DLD1 (cell line): ENCODE results near the gene RUBCN.
"Not testable (repeated sequence)": the region's sequence is repeated elsewhere in the genome, so short reads cannot be mapped to it uniquely, and the experiment has no call there.

Experiments
- in situ Hi-C: cut with HindIII; loops from 2 replicates; pipeline ENCODE4 v1.10.0; 2017; ENCODE audit warnings: low sequenced_read_pairs

RUBCN gene

GRCh38 chr3:197661234-197661834, 75.4 kb downstream of the RUBCN start:
- in situ Hi-C loops, result not testable (repeated sequence)

- in situ Hi-C loops, result not testable (repeated sequence)
Observed at GRCh38 chr3:197659701-197660100, 77.0 kb downstream of the RUBCN start.

- in situ Hi-C loops, result not testable (repeated sequence)
Observed at GRCh38 chr3:197659144-197659543, 77.6 kb downstream of the RUBCN start.

GRCh38 chr3:197658706-197659105, 78.0 kb downstream of the RUBCN start:
- in situ Hi-C loops, result not testable (repeated sequence)

GRCh38 chr3:197657541-197658292, 79.0 kb downstream of the RUBCN start:
- in situ Hi-C loops, result not testable (repeated sequence)

- in situ Hi-C loops, result not testable (repeated sequence)
Observed at GRCh38 chr3:197656960-197657359, 79.7 kb downstream of the RUBCN start.

GRCh38 chr3:197656129-197656528, 80.6 kb downstream of the RUBCN start:
- in situ Hi-C loops, result not testable (repeated sequence)

GRCh38 chr3:197654998-197655330, 81.7 kb downstream of the RUBCN start:
- in situ Hi-C loops, result not testable (repeated sequence)

- in situ Hi-C loops, result not testable (repeated sequence)
Observed at GRCh38 chr3:197654090-197654997, 82.4 kb downstream of the RUBCN start.

GRCh38 chr3:197652860-197653259, 83.8 kb downstream of the RUBCN start:
- in situ Hi-C loops, result not testable (repeated sequence)

GRCh38 chr3:197647649-197648048, 89.1 kb downstream of the RUBCN start:
- in situ Hi-C loops, result not testable (repeated sequence)

GRCh38 chr3:197647191-197647590, 89.5 kb downstream of the RUBCN start:
- in situ Hi-C loops, result not testable (repeated sequence)

- in situ Hi-C loops, result not testable (repeated sequence)
Observed at GRCh38 chr3:197646294-197646693, 90.4 kb downstream of the RUBCN start.

GRCh38 chr3:197637556-197637955, 99.1 kb downstream of the RUBCN start:
- in situ Hi-C loops, result not testable (repeated sequence)

- in situ Hi-C loops, result not testable (repeated sequence)
Observed at GRCh38 chr3:197631989-197632388, 104.7 kb downstream of the RUBCN start.

- in situ Hi-C loops, result not testable (repeated sequence)
Observed at GRCh38 chr3:197630766-197631165, 105.9 kb downstream of the RUBCN start.

GRCh38 chr3:197629286-197629685, 107.4 kb downstream of the RUBCN start:
- in situ Hi-C loops, result not testable (repeated sequence)

GRCh38 chr3:197627772-197628523, 108.8 kb downstream of the RUBCN start:
- in situ Hi-C loops, result not testable (repeated sequence)

GRCh38 chr3:197627158-197627771, 109.4 kb downstream of the RUBCN start:
- in situ Hi-C loops, result not testable (repeated sequence)

- in situ Hi-C loops, result not testable (repeated sequence)
Observed at GRCh38 chr3:197626404-197627157, 110.1 kb downstream of the RUBCN start.
